H1 (cell line): ENCODE results near the gene DHRS7C. TPM values are rescaled to one million over a fixed set of nuclear protein-coding genes. Genes with fewer than 3 reads are reported as not detected.

ENCODE experiments used
- CTCF ChIA-PET: fragments of 300-600 bp; sonication (Branson Sonifier 250); formaldehyde crosslinking; loops from one replicate; lab custom pipeline; 2021; ENCODE audit not compliant: partially characterized antibody; lab: Charles Lee
- POLR2A ChIA-PET: fragments of 300-600 bp; sonication (Branson Sonifier 250); formaldehyde crosslinking; loops from one replicate; lab custom pipeline; 2021; ENCODE audit warnings: inconsistent platforms; ENCODE audit not compliant: partially characterized antibody; lab: Charles Lee
- DNase-seq, 2 experiments: peaks; one replicate each; pipeline versions ENCODE4 v3.0.0 to v3.0.0-alpha.2; 2010 to 2022; ENCODE audit warnings: low spot score in 2 of 2, low read depth in 1 of 2, mixed read lengths in 1 of 2
- FAIRE-seq: peaks from 2 replicates; lab custom pipeline; 2011; peaks lifted over from hg19 to GRCh38; lab: Jason Lieb, UNC
- H2AFZ ChIP-seq: 2 replicates; pipeline ENCODE4 v1.8.1; 2012; ENCODE audit warnings: low read length, inconsistent platforms
- H2AK5ac ChIP-seq: 2 replicates; pipeline ENCODE4 v1.6.1; 2013; ENCODE audit warnings: low read depth, low read length
- H2BK120ac ChIP-seq: replicated peaks from 2 replicates; pipeline ENCODE3; 2013; ENCODE audit warnings: low read depth, low read length, inconsistent platforms
- H2BK12ac ChIP-seq: 2 replicates; pipeline ENCODE4 v1.6.1; 2013; ENCODE audit warnings: low read depth, low read length
- H2BK15ac ChIP-seq: 2 replicates; pipeline ENCODE4 v1.6.1; 2013; ENCODE audit warnings: low read length
- H2BK20ac ChIP-seq: 2 replicates; pipeline ENCODE4 v1.6.1; 2013; ENCODE audit warnings: low read length
- H2BK5ac ChIP-seq: 2 replicates; pipeline ENCODE4 v1.6.1; 2013; ENCODE audit warnings: low read depth, low read length
- H3K14ac ChIP-seq: 2 replicates; pipeline ENCODE4 v1.6.1; 2013; ENCODE audit warnings: inconsistent platforms; ENCODE audit not compliant: insufficient read length
- H3K18ac ChIP-seq: 2 replicates; pipeline ENCODE4 v1.6.1; 2013; ENCODE audit warnings: low read length; ENCODE audit errors: extremely low read depth
- H3K23ac ChIP-seq: 2 replicates; pipeline ENCODE4 v1.6.1; 2013; ENCODE audit warnings: inconsistent platforms; ENCODE audit not compliant: insufficient read length
- H3K23me2 ChIP-seq: 2 replicates; pipeline ENCODE4 v1.6.1; 2013; ENCODE audit warnings: low read depth, low read length
- H3K27ac ChIP-seq: 2 replicates; pipeline ENCODE4 v1.6.1; 2011; ENCODE audit warnings: low read depth, low read length, inconsistent platforms
- H3K27me3 ChIP-seq, 4 experiments: replicated peaks in 1 of 4; 1 replicate in 1 of 4; 2 replicates in 3 of 4; pipeline versions ENCODE4 v1.6.1 to v1.8.1; 2011 to 2013; ENCODE audit warnings: low read length in 3 of 4, mild to moderate bottlenecking in 3 of 4, inconsistent platforms in 2 of 4, mixed read lengths in 2 of 4, moderate library complexity in 1 of 4; ENCODE audit not compliant: control insufficient read depth in 3 of 4, insufficient read depth in 3 of 4; ENCODE audit errors: extremely low read depth in 1 of 4
- H3K36me3 ChIP-seq, 4 experiments: 2 replicates each; pipeline versions ENCODE4 v1.6.1 to v1.8.1; 2011 to 2013; ENCODE audit warnings: mild to moderate bottlenecking in 4 of 4, low read length in 3 of 4, moderate library complexity in 2 of 4, control low read depth in 1 of 4, inconsistent platforms in 1 of 4; ENCODE audit not compliant: insufficient read depth in 4 of 4, control insufficient read depth in 2 of 4
- H3K4ac ChIP-seq: replicated peaks from 2 replicates; pipeline ENCODE3; 2013; ENCODE audit warnings: low read length, low read depth, mixed read lengths, inconsistent platforms; ENCODE audit not compliant: insufficient read length
- H3K4me1 ChIP-seq, 4 experiments: replicated peaks in 1 of 4; 1 replicate in 1 of 4; 2 replicates in 3 of 4; pipeline versions ENCODE4 v1.6.1 to v1.8.1; 2011 to 2013; ENCODE audit warnings: low read length in 3 of 4, inconsistent platforms in 2 of 4, mixed read lengths in 1 of 4; ENCODE audit not compliant: insufficient read depth in 4 of 4, control insufficient read depth in 3 of 4
- H3K4me2 ChIP-seq, 2 experiments: 2 replicates each; pipeline versions ENCODE4 v1.6.1 to v1.8.1; 2011 to 2013; ENCODE audit warnings: low read depth in 2 of 2, low read length in 2 of 2, control low read depth in 1 of 2, inconsistent platforms in 1 of 2, mild to moderate bottlenecking in 1 of 2; ENCODE audit not compliant: insufficient read depth in 1 of 2
- H3K4me3 ChIP-seq, 4 experiments: fragments of 200-600, 300-600 bp in 1 of 4; sonication (generic), shearing (Covaris generic), sonication (Bioruptor Twin) in 1 of 4; 2 replicates each; pipeline versions ENCODE4 v1.5.1 to v1.8.1; 2011 to 2016; ENCODE audit warnings: low read length in 4 of 4, low read depth in 3 of 4, control low read depth in 2 of 4, inconsistent platforms in 2 of 4, mild to moderate bottlenecking in 2 of 4, mixed read lengths in 1 of 4, moderate library complexity in 1 of 4; ENCODE audit not compliant: insufficient read depth in 2 of 4; ENCODE audit errors: extremely low read depth in 1 of 4
- H3K56ac ChIP-seq: replicated peaks from 2 replicates; pipeline ENCODE3; 2013; ENCODE audit warnings: low read depth, mild to moderate bottlenecking, mixed read lengths, low read length, inconsistent platforms; ENCODE audit not compliant: insufficient read length
- H3K79me1 ChIP-seq: 2 replicates; pipeline ENCODE4 v1.6.1; 2013; ENCODE audit warnings: low read depth, low read length, control low read depth
- H3K79me2 ChIP-seq, 2 experiments: 2 replicates each; pipeline versions ENCODE4 v1.6.1 to v1.8.1; 2012 to 2013; ENCODE audit warnings: low read length in 2 of 2, mild to moderate bottlenecking in 2 of 2, inconsistent platforms in 1 of 2; ENCODE audit not compliant: insufficient read depth in 2 of 2, control insufficient read depth in 1 of 2
- H3K9ac ChIP-seq, 4 experiments: replicated peaks in 1 of 4; 1 replicate in 1 of 4; 2 replicates in 3 of 4; pipeline versions ENCODE4 v1.6.1 to v1.8.1; 2011 to 2013; ENCODE audit warnings: low read depth in 3 of 4, low read length in 3 of 4, control low read depth in 2 of 4, mild to moderate bottlenecking in 2 of 4, moderate library complexity in 2 of 4, inconsistent platforms in 1 of 4; ENCODE audit errors: extremely low read depth in 1 of 4
- H3K9me3 ChIP-seq, 2 experiments: 2 replicates each; pipeline versions ENCODE4 v1.6.1 to v1.8.1; 2012 to 2013; ENCODE audit warnings: mild to moderate bottlenecking in 2 of 2, moderate library complexity in 2 of 2, control low read depth in 1 of 2, inconsistent platforms in 1 of 2, low read depth in 1 of 2, low read length in 1 of 2, mixed read lengths in 1 of 2; ENCODE audit not compliant: insufficient read depth in 2 of 2
- H4K20me1 ChIP-seq, 2 experiments: replicated peaks in 1 of 2; 2 replicates each; pipeline versions ENCODE3 to v1.8.1; 2011 to 2013; ENCODE audit warnings: inconsistent platforms in 2 of 2, low read length in 2 of 2, mild to moderate bottlenecking in 1 of 2; ENCODE audit not compliant: insufficient read depth in 2 of 2, control insufficient read depth in 1 of 2
- H4K5ac ChIP-seq: 2 replicates; pipeline ENCODE4 v1.6.1; 2013; ENCODE audit warnings: low read length, low read depth, mixed read lengths, inconsistent platforms; ENCODE audit not compliant: insufficient read length
- H4K8ac ChIP-seq: 2 replicates; pipeline ENCODE4 v1.8.0; 2013; ENCODE audit warnings: mild to moderate bottlenecking, moderate library complexity, low read length, inconsistent platforms; ENCODE audit not compliant: insufficient read depth; ENCODE audit errors: extremely low read depth
- H4K91ac ChIP-seq: replicated peaks from 2 replicates; pipeline ENCODE3; 2013; ENCODE audit warnings: low read length, mixed read lengths, inconsistent platforms; ENCODE audit not compliant: insufficient read length
- CEBPB ChIP-seq: IDR thresholded peaks from 2 replicates; pipeline ENCODE4 v1.6.1; 2012; ENCODE audit warnings: low read depth, low read length
- CHD2 ChIP-seq: IDR thresholded peaks from 2 replicates; pipeline ENCODE4 v1.6.1; 2012; ENCODE audit warnings: low read length, improper control_type of control experiment
- EGR1 ChIP-seq: IDR thresholded peaks from 2 replicates; pipeline ENCODE4 v1.6.1; 2011; ENCODE audit warnings: low read depth, low read length, borderline replicate concordance
- KDM1A ChIP-seq: fragments of 200-600, 300-600 bp; sonication (generic); IDR thresholded peaks from 2 replicates; pipeline ENCODE4 v1.7.1; 2016; ENCODE audit warnings: mild to moderate bottlenecking, low read length, borderline replicate concordance
- NANOG ChIP-seq: IDR thresholded peaks from 2 replicates; pipeline ENCODE4 v1.6.1; 2011; ENCODE audit warnings: low read length, low read depth, mild to moderate bottlenecking, inconsistent platforms; ENCODE audit not compliant: insufficient read depth, poor library complexity, severe bottlenecking
- NRF1 ChIP-seq: IDR thresholded peaks from 2 replicates; pipeline ENCODE4 v1.6.1; 2011; ENCODE audit warnings: mild to moderate bottlenecking, low read depth, low read length, improper control_type of control experiment
- PHF8 ChIP-seq: fragments of 200-600 bp; sonication (generic); conservative IDR thresholded peaks from 2 replicates; pipeline ENCODE4 v1.7.1; 2012; ENCODE audit warnings: low read depth, mild to moderate bottlenecking, inconsistent platforms, low read length, moderate library complexity
- RBBP5 ChIP-seq: IDR thresholded peaks from 2 replicates; pipeline ENCODE4 v1.7.1; 2012; ENCODE audit warnings: low read depth, mild to moderate bottlenecking, inconsistent platforms, low read length, moderate library complexity, borderline replicate concordance
- RXRA ChIP-seq: IDR thresholded peaks from 2 replicates; pipeline ENCODE4 v1.6.1; 2011; ENCODE audit warnings: low read depth, mild to moderate bottlenecking, low read length, moderate library complexity; ENCODE audit not compliant: insufficient read depth
- SAP30 ChIP-seq: fragments of 300-600 bp; sonication (generic); IDR thresholded peaks from 2 replicates; pipeline ENCODE4 v1.7.1; 2012; ENCODE audit warnings: low read length, moderate library complexity, mild to moderate bottlenecking, inconsistent platforms; ENCODE audit not compliant: insufficient read depth, insufficient replicate concordance
- SP1 ChIP-seq: IDR thresholded peaks from 2 replicates; pipeline ENCODE4 v1.6.1; 2011; ENCODE audit warnings: low read depth, low read length
- SUZ12 ChIP-seq: fragments of 200-600 bp; sonication (generic); IDR thresholded peaks from 2 replicates; pipeline ENCODE4 v1.6.1; 2012; ENCODE audit warnings: mild to moderate bottlenecking, inconsistent platforms, low read length, moderate library complexity, mixed read lengths
- WGBS, 2 experiments: shearing (Covaris generic) in 1 of 2; methylation state at CpG; one replicate each; pipeline versions ENCODE4 v1.1.6 to v1.1.7; 2013 to 2015; ENCODE audit warnings: low lambda C conversion rate in 2 of 2, mixed read lengths in 2 of 2, inconsistent platforms in 1 of 2, low coverage in 1 of 2, missing lambda C conversion rate in 1 of 2; ENCODE audit not compliant: insufficient replicate concordance in 2 of 2, insufficient coverage in 1 of 2, insufficient read length in 1 of 2; ENCODE audit errors: extremely low coverage in 1 of 2, missing lambda C conversion rate in 1 of 2; 5-methylcytosine and 5-hydroxymethylcytosine counted together
- polyA plus RNA-seq, 7 experiments: library from polyadenylated mRNA; depleted of rRNA in 3 of 7; stranded (reverse) in 5 of 7; unstranded in 2 of 7; fragments of >200 nt in 5 of 7; fragments of 200-250 nt in 2 of 7; gene quantifications; 1 replicate in 5 of 7; 2 replicates in 1 of 7; 4 replicates in 1 of 7; pipeline versions ENCODE4 v1.2.1 to v1.2.3, GENCODE V29; 2011 to 2013; ENCODE audit warnings: missing spikeins in 2 of 7, mixed read lengths in 2 of 7
- total RNA-seq: library from RNA; stranded (reverse); fragmentation: NEBNext Ultra II Directional; extraction: Animal tissue kit (Norgen Biotek cat#: 25700); gene quantifications from 2 replicates; pipeline ENCODE4 v1.2.1, GENCODE V29; 2021
- TF ChIP-seq, protein P1 (sequence below): IDR thresholded peaks from 2 replicates; pipeline ENCODE4 v1.6.1; 2012; ENCODE audit warnings: low read length, inconsistent platforms

DHRS7C gene
- total and polyA plus RNA-seq, 2 of the 8 experiments (the other 6 are each of a cell fraction or from before 2014, with no cell fraction given), result not detected

DNA sequence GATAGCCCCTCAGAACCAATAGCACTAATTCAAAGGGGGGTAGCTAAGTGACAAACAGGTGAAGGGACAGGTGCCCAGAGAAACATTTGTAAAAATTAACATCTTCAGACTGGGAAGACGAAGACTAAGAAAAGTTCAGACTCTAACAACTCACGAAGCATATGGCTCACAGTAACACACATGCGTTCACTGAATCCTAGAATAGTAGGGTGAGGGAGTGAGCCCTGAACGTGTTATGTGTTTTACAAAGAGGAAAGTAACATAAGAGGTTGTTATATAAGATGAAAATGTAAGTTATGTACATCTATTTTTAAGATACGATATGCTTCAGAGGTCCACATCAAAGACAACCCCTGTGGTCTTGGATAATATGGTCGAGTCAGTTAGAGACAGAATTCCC lies 15.3 kb upstream of the DHRS7C start:
- H2BK20ac ChIP-seq, result no peak overlapping the region
- H3K56ac ChIP-seq, result no peak overlapping the region
- H2AFZ ChIP-seq, result no peak overlapping the region
- no peaks in the 10 kb centered on the region for H4K20me1 ChIP-seq
- H3K9me3 ChIP-seq, result 0 out of 4 replicates have a peak, but pooled peaks cover 0 to 2% of the 10 kb centered on the region in 2 experiments
- no peak overlapping the region for H3K18ac ChIP-seq
- H2BK120ac ChIP-seq, result no peak overlapping the region
- H3K4me3 ChIP-seq, result no peak overlapping the region
- no peaks in the 10 kb centered on the region for H3K27me3 ChIP-seq
- no peaks in the 10 kb centered on the region for H3K79me2 ChIP-seq
- H3K27ac ChIP-seq, result no peak overlapping the region
- H3K36me3 ChIP-seq, result no peaks in the 10 kb centered on the region
- 84% methylated on average over 6 of the region's 6 CpGs; no CpG with 5 or more reads in 1 of the 2 experiments for WGBS, 2 experiments
- H2BK15ac ChIP-seq, result no peak overlapping the region
- ChIA-PET POLR2A (no interaction called here), CTCF (interaction anchor here (0.6 to 2.0 kb wide), 4 partner anchors 11 to 127 kb away, joined by 3 to 4 read pairs (median 4); no protein-coding TSS in a partner anchor)
- H3K9ac ChIP-seq, result no peak overlapping the region
- H2AK5ac ChIP-seq, result no peak overlapping the region
- no peak overlapping the region for H4K5ac ChIP-seq
- no peak overlapping the region for H2BK12ac ChIP-seq
- no peak overlapping the region for H4K8ac ChIP-seq
- H3K4me1 ChIP-seq, result no peaks in the 10 kb centered on the region
- no peak overlapping the region for H3K23ac ChIP-seq
- no peak overlapping the region for H3K4me2 ChIP-seq
- no peaks in the 10 kb centered on the region for H3K23me2 ChIP-seq
- H2BK5ac ChIP-seq, result no peak overlapping the region
- H4K91ac ChIP-seq, result no peak overlapping the region
- no peak for FAIRE-seq
- H3K4ac ChIP-seq, result no peak overlapping the region
- H3K14ac ChIP-seq, result no peak overlapping the region
- no peaks in the 10 kb centered on the region for H3K79me1 ChIP-seq
- no peak for DNase-seq
- TF ChIP-seq NANOG (no peak), RBBP5 (no peak), SAP30 (no peak), SP1 (no peak), CHD2 (no peak), CEBPB (no peak), SUZ12 (no peak), EGR1 (no peak), RXRA (no peak), NRF1 (no peak), KDM1A (no peak), PHF8 (no peak)
- TF ChIP-seq, protein P1, sequence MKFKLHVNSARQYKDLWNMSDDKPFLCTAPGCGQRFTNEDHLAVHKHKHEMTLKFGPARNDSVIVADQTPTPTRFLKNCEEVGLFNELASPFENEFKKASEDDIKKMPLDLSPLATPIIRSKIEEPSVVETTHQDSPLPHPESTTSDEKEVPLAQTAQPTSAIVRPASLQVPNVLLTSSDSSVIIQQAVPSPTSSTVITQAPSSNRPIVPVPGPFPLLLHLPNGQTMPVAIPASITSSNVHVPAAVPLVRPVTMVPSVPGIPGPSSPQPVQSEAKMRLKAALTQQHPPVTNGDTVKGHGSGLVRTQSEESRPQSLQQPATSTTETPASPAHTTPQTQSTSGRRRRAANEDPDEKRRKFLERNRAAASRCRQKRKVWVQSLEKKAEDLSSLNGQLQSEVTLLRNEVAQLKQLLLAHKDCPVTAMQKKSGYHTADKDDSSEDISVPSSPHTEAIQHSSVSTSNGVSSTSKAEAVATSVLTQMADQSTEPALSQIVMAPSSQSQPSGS, result no peak
